Aorta (tissue), 5 donors: ENCODE results near the gene PDCD10. TPM values are rescaled to one million over a fixed set of nuclear protein-coding genes. Genes with fewer than 3 reads are reported as not detected.

Experiments
- ATAC-seq: fragments of 200-7000 bp; cut with Tn5 transposase; one replicate; pipeline ENCODE4 v1.9.1; 2022; ENCODE audit warnings: moderate library complexity; ENCODE audit not compliant: low FRiP score
- DNase-seq, 2 donors: peaks; one replicate each; pipeline ENCODE4 v3.0.0-alpha.2; 2020
- H3K27ac ChIP-seq, 2 donors: one replicate each; pipeline ENCODE4 v1.5.1; 2013; ENCODE audit warnings: low read length in 2 of 2, mild to moderate bottlenecking in 2 of 2, moderate library complexity in 2 of 2, control low read depth in 1 of 2, inconsistent platforms in 1 of 2, low read depth in 1 of 2
- H3K27me3 ChIP-seq, 2 donors: one replicate each; pipeline ENCODE4 v1.6.1; 2013; ENCODE audit warnings: control low read depth in 1 of 2, low read length in 1 of 2, mild to moderate bottlenecking in 1 of 2, moderate library complexity in 1 of 2; ENCODE audit not compliant: insufficient read depth in 2 of 2, control insufficient read depth in 1 of 2
- H3K36me3 ChIP-seq, 2 donors: one replicate each; pipeline ENCODE4 v1.6.1; 2013; ENCODE audit warnings: control low read depth in 1 of 2, low read length in 1 of 2, mild to moderate bottlenecking in 1 of 2; ENCODE audit not compliant: insufficient read depth in 2 of 2, control insufficient read depth in 1 of 2
- H3K4me1 ChIP-seq, 2 donors: one replicate each; pipeline ENCODE4 v1.6.1; 2013; ENCODE audit warnings: low read length in 2 of 2, control low read depth in 1 of 2, mild to moderate bottlenecking in 1 of 2, moderate library complexity in 1 of 2; ENCODE audit not compliant: insufficient read depth in 2 of 2, control insufficient read depth in 1 of 2
- H3K4me3 ChIP-seq, 2 donors: one replicate each; pipeline ENCODE4 v1.5.1; 2013; ENCODE audit warnings: low read length in 2 of 2, control low read depth in 1 of 2, mild to moderate bottlenecking in 1 of 2
- H3K9me3 ChIP-seq: one replicate; pipeline ENCODE4 v1.6.1; 2013; ENCODE audit warnings: mild to moderate bottlenecking, low read length; ENCODE audit not compliant: control insufficient read depth
- WGBS, 2 donors: extraction: QIAGEN DNeasy Blood & Tissue Kit; methylation state at CpG; one replicate each; pipeline ENCODE4 v1.1.7; 2013; 5-methylcytosine and 5-hydroxymethylcytosine counted together
- intact Hi-C, 2 donors: fragments of 100-400 bp; cut with DNase I; formaldehyde crosslinking; loops; one replicate each; pipeline versions ENCODE4 v1.14.2 to v1.15.0; 2022
- polyA plus RNA-seq, 2 donors: library from polyadenylated mRNA; stranded (reverse); fragments of 200-250 nt; gene quantifications; one replicate each; pipeline ENCODE4 v1.2.3, GENCODE V29; 2013
- total RNA-seq, 2 donors: library from RNA; stranded (reverse); fragmentation: NEBNext Ultra II Directional; extraction: Animal tissue kit (Norgen Biotek cat#: 25700); gene quantifications; one replicate each; pipeline ENCODE4 v1.2.1, GENCODE V29; 2021
- donor health status: healthy with polysubstance abuse.
- donor health status: Bipolar disorder and iron deficiency.
- donor health status: DM: no; HTN: no; CAD: no.
- donor health status: DM: no; HTN: no; CAD: no.
- donor health status: DM: yes; HTN: yes; CAD: no.

PDCD10 gene
- total and polyA plus RNA-seq, 4 donors: 45.2 to 85.0 (median 49.9) TPM

DNA sequence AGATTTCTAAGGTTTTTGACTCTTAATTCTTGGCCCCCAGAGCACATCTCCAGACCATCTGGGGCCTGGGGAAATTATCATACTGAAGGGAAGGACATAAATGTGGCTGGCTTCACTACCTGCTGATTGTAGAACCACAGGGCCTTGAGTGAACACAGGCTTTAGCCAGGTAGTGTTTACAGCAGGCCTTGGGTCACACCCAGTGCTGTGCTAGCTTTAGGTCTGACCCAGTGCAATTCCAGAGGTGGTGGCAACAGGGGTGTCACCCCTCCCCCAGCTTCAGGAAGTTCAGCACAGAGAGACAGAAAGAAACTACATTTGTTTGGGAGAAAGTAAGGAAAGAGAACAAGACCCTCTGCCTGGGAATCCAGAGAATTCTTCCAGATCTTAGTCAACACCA, 24.1 kb downstream of the PDCD10 start:
- Histone ChIP-seq H3K4me1 (peaks cover 0 to 1% of the 10 kb centered on the region in 2 donors), H3K27ac (no peak overlapping the region), H3K4me3 (no peak overlapping the region), H3K36me3 (peaks cover 2 to 3% of the 10 kb centered on the region in 2 donors), H3K27me3 (no peaks in the 10 kb centered on the region), H3K9me3 (no peaks in the 10 kb centered on the region)
- DNase-seq: no peak
- intact Hi-C loops: no loop called here
- ATAC-seq: no peak

DNA sequence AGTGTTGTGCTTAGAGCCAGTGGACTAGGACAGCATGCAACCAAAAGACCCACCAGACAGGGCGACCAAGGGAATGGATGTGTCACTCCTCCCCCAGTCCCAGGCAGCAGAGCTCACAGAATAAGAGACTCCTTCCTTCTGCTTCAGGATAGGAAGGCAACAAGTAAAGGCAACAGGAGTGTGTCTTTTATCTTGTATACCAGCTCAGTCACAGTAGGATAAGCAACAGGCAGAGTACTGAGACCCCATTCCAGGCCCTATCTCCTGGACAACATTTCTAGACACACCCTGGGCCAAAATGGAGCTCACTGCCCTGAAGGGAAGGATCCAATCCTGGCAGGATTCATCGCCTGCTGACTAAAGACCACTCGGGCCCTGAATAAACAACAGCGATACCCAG, 25.0 kb downstream of the PDCD10 start:
- H3K27me3 ChIP-seq: no peaks in the 10 kb centered on the region
- no peak overlapping the region for H3K27ac ChIP-seq
- DNase-seq: no peak
- peaks cover 0 to 1% of the 10 kb centered on the region in 2 donors for H3K4me1 ChIP-seq
- no peak for ATAC-seq
- intact Hi-C loops: no loop called here
- peaks cover 2 to 3% of the 10 kb centered on the region in 2 donors for H3K36me3 ChIP-seq
- no peaks in the 10 kb centered on the region for H3K9me3 ChIP-seq
- H3K4me3 ChIP-seq: no peak overlapping the region
- WGBS, 2 donors: 74 to 96% methylated on average over 4 of the region's 4 CpGs

DNA sequence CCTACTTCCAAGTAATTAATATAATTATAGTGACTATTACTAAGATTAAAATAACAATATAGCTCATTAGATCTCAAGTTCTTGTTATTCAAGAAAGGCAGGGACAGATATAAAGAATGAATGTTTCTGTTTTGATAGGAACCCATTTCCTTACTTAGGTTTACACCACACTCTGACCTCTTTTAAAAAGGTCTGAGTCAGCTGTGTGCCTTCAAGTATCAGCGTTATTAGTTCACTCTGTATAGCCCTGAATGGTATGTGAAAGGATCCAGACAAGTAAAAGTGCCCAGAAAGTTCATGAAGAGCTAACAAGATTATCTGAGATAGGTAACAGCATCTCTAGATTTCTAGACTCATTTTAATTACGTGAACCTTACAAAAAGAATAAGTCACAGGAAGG, 28.9 kb downstream of the PDCD10 start:
- Histone ChIP-seq H3K9me3 (no peaks in the 10 kb centered on the region), H3K27ac (no peak overlapping the region), H3K27me3 (no peaks in the 10 kb centered on the region), H3K4me3 (no peak overlapping the region), H3K36me3 (peaks cover 2 to 3% of the 10 kb centered on the region in 2 donors), H3K4me1 (peaks cover 0 to 1% of the 10 kb centered on the region in 2 donors)
- DNase-seq (no peak), ATAC-seq (no peak)
- WGBS, 2 donors: 68 to 72% methylated on average over 2 of the region's 2 CpGs
- intact Hi-C loops: no loop called here

DNA sequence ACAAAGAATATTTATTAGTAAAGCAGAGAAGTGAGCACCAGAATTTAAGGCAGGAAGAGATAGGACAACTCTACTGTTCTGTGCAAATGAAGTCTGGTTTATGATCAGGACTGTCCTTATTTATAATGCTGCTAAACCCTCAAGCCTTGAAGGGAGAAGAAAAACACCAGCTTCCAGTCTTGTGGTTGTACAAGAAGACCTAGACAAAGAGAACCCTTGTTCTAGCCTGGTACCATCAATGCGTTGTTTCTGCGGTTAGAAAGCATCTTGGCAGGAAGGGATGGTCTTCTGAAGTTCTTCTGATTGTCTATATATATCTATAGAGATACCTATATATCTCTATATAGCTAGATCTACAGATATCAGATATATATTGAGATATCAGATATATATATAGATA, 33.8 kb downstream of the PDCD10 start:
- H3K27me3 ChIP-seq: no peaks in the 10 kb centered on the region
- no peak for DNase-seq
- intact Hi-C loops: no loop called here
- H3K4me1 ChIP-seq: no peaks in the 10 kb centered on the region
- no peak overlapping the region for H3K4me3 ChIP-seq
- no peaks in the 10 kb centered on the region for H3K9me3 ChIP-seq
- ATAC-seq: no peak
- H3K27ac ChIP-seq: no peak overlapping the region
- WGBS, 2 donors: 98% methylated on average over 2 of the region's 2 CpGs
- no peaks in the 10 kb centered on the region for H3K36me3 ChIP-seq

DNA sequence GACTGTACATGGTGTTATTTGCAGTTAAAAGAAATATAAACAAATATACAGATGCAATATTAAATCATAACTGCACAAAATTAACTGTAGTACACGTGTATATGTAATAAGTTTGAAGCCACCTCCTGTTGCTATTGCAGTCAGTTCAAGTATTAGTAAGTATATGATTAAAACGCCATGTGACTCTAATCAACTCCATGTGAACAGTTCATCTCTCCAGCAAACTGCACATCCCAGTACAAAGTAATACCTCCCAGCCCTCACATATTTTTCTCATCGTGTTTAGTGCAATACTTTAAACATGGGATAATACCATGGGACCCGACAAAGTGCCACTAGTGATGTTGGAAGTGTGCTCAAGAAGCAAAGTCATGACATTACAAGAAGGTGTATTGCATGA, 34.6 kb downstream of the PDCD10 start:
- Histone ChIP-seq H3K27ac (no peak overlapping the region), H3K4me3 (no peak overlapping the region), H3K27me3 (no peaks in the 10 kb centered on the region), H3K4me1 (no peaks in the 10 kb centered on the region), H3K36me3 (no peaks in the 10 kb centered on the region), H3K9me3 (no peaks in the 10 kb centered on the region)
- DNase-seq (no peak), ATAC-seq (no peak)
- WGBS, 2 donors: 93 to 95% methylated on average over 4 of the region's 4 CpGs
- intact Hi-C loops: no loop called here

DNA sequence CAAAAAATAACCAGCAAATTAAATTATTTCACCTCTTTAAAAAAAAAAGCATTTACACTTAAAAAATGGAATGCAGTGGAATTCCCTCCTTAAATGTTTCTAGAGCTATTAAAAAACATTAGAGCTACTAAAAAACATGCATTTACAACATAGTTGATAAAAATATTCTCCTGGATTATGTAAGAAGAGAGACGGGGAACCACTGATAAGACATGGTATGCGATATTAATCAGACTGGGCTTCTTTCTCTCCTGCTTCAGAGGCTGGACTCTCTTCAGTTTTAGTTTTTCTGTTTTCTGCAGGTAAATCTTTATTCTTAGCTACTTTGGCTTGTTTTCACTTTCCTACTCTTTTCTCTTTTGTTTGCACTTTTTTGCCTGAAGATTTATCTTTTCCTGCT, 40.6 kb downstream of the PDCD10 start:
- Histone ChIP-seq H3K36me3 (no peaks in the 10 kb centered on the region), H3K9me3 (no peaks in the 10 kb centered on the region), H3K27me3 (no peaks in the 10 kb centered on the region), H3K4me1 (no peaks in the 10 kb centered on the region), H3K4me3 (no peak overlapping the region), H3K27ac (no peak overlapping the region)
- ATAC-seq (no peak), DNase-seq (no peak)
- intact Hi-C loops: no loop called here
- WGBS, 2 donors: 53 to 59% methylated on average over 2 of the region's 2 CpGs

DNA sequence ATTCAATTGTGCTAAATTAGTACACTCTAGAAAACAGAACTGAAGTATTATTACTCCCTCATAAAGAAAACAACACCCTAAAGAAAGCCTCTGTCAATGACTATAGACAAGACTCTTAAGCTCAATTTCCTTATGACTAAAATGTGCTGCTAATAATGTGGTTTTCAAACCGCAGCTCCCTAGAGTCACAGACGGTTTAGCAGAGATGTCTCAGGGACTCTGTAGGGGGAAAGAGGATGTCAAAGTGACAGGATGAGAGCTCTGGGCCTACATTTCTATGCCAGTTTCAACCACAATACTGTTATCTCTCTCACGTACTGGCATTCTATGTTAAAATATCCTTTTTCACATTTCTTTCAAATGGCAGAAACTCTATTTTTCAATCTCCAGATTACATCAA, 43.3 kb downstream of the PDCD10 start:
- WGBS, 2 donors: 58 to 71% methylated on average over 3 of the region's 3 CpGs
- intact Hi-C loops: no loop called here
- H3K27ac ChIP-seq: no peak overlapping the region
- H3K4me1 ChIP-seq: no peaks in the 10 kb centered on the region
- ATAC-seq (no peak), DNase-seq (no peak)
- H3K4me3 ChIP-seq: no peak overlapping the region
- no peaks in the 10 kb centered on the region for H3K9me3 ChIP-seq
- no peaks in the 10 kb centered on the region for H3K27me3 ChIP-seq
- peaks cover 0 to 2% of the 10 kb centered on the region in 2 donors for H3K36me3 ChIP-seq

DNA sequence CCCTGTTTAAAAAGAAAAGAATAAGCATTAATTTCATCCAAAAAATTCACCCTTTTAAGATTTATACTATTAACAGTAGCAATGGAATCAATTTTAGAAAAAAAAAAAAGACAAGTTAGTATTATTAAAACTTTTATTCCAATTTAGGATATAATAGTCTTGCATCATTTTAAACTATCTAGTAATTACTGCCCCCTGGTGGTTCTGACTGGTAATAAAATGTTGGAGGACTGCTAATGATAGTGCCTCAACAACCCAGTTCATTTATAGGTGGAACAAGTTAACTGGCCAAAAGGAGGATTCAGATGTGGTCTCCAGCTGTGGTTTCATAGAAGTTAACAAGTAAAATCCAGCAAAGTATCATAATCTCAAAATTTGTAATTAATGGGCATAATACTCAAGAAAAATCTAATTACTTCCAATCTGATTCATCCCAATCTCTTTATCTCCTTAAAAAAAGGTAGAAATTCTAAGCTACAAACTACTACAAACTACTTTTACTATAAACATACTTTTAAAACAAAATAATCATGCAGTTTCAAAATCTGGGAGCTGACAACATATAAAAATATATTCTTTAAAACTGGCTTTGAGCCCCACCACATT, 50.2 kb downstream of the PDCD10 start:
- DNase-seq (no peak), ATAC-seq (no peak)
- intact Hi-C loops: no loop called here
- peaks cover 0 to 2% of the 10 kb centered on the region in 2 donors for H3K36me3 ChIP-seq
- H3K4me3 ChIP-seq: no peak overlapping the region
- H3K4me1 ChIP-seq: no peaks in the 10 kb centered on the region
- no peaks in the 10 kb centered on the region for H3K9me3 ChIP-seq
- no peaks in the 10 kb centered on the region for H3K27me3 ChIP-seq
- no peak overlapping the region for H3K27ac ChIP-seq

DNA sequence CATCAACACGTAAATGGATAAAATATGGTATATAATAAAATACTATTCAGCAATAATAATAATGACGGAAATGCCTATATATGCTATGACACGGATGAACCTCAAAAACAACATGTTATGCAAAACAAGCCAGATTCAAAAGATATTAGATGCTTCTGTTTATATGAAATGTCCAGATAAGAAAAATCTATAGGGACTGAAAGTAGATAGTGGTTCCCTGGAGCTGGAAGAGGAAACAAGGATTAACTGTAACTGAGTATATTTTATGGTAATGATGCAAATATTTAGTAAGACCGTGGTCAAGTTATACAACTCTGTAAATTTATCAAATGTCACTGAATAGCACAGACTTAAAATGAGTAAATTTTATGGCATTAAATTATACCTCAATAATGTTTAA, 55.2 kb downstream of the PDCD10 start:
- H3K4me1 ChIP-seq: no peaks in the 10 kb centered on the region
- 94% methylated on average over 4 of the region's 4 CpGs for WGBS, 2 donors
- intact Hi-C loops: no loop called here
- no peaks in the 10 kb centered on the region for H3K27me3 ChIP-seq
- DNase-seq: no peak
- no peak overlapping the region for H3K27ac ChIP-seq
- H3K4me3 ChIP-seq: no peak overlapping the region
- H3K36me3 ChIP-seq: peaks cover 0 to 3% of the 10 kb centered on the region in 2 donors
- no peak for ATAC-seq
- peaks cover 3% of the 10 kb centered on the region for H3K9me3 ChIP-seq
